GM12875 (cell line): ENCODE data around the gene ACP6.
"Not testable (repeated sequence)": the region's sequence is repeated elsewhere in the genome, so short reads cannot be mapped to it uniquely, and the experiment has no call there.

ENCODE experiments used
- H3K4me3 ChIP-seq: one replicate; pipeline ENCODE4 v1.5.1; 2011; ENCODE audit warnings: low read depth, low read length, control low read depth
- TF ChIP-seq, protein P1 (sequence below): IDR thresholded peaks from 2 replicates; pipeline ENCODE4 v1.5.1; 2011; ENCODE audit warnings: low read depth, mild to moderate bottlenecking, control low read depth, inconsistent platforms, low read length, moderate library complexity, borderline replicate concordance; ENCODE audit not compliant: insufficient read depth

ACP6 gene

DNA sequence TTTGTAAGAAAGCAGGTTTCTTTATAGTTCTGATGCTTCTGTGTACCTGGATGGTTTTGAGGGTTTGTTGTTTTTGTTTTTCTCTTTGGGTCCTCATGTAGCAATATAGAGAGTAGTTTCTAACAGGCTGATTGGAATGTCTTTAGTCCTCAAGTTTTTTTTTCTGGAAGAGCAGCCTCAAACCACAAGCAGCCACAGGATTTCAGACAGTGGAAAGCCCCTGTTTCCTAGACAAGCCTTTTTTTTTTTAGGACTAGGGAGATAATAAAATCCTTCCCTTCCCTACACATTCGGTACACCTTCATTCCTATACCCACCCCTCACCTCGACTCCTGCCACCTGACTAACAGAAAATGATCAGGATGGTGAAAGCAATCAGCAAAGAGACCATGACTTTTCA lies 47.6 kb downstream of the ACP6 start:
- TF ChIP-seq, protein P1, sequence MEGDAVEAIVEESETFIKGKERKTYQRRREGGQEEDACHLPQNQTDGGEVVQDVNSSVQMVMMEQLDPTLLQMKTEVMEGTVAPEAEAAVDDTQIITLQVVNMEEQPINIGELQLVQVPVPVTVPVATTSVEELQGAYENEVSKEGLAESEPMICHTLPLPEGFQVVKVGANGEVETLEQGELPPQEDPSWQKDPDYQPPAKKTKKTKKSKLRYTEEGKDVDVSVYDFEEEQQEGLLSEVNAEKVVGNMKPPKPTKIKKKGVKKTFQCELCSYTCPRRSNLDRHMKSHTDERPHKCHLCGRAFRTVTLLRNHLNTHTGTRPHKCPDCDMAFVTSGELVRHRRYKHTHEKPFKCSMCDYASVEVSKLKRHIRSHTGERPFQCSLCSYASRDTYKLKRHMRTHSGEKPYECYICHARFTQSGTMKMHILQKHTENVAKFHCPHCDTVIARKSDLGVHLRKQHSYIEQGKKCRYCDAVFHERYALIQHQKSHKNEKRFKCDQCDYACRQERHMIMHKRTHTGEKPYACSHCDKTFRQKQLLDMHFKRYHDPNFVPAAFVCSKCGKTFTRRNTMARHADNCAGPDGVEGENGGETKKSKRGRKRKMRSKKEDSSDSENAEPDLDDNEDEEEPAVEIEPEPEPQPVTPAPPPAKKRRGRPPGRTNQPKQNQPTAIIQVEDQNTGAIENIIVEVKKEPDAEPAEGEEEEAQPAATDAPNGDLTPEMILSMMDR: no peak
- H3K4me3 ChIP-seq: no peak overlapping the region

DNA sequence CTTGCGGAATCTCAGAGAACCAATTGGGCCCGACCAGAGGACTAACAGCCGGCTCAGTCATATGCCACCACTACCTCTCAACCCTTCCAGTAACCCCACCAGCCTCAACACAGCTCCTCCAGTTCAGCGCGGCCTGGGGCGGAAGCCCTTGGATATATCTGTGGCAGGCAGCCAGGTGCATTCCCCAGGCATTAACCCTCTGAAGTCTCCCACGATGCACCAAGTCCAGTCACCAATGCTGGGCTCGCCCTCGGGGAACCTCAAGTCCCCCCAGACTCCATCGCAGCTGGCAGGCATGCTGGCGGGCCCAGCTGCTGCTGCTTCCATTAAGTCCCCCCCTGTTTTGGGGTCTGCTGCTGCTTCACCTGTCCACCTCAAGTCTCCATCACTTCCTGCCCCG lies 49.8 kb downstream of the ACP6 start:
- TF ChIP-seq, protein P1: no peak
- H3K4me3 ChIP-seq: no peak overlapping the region

DNA sequence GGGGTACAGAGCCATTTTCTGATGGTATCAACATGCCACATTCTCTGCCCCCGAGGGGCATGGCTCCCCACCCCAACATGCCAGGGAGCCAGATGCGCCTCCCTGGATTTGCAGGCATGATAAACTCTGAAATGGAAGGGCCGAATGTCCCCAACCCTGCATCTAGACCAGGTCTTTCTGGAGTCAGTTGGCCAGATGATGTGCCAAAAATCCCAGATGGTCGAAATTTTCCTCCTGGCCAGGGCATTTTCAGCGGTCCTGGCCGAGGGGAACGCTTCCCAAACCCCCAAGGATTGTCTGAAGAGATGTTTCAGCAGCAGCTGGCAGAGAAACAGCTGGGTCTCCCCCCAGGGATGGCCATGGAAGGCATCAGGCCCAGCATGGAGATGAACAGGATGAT lies 50.6 kb downstream of the ACP6 start:
- H3K4me3 ChIP-seq: no peak overlapping the region
- TF ChIP-seq, protein P1: no peak

DNA sequence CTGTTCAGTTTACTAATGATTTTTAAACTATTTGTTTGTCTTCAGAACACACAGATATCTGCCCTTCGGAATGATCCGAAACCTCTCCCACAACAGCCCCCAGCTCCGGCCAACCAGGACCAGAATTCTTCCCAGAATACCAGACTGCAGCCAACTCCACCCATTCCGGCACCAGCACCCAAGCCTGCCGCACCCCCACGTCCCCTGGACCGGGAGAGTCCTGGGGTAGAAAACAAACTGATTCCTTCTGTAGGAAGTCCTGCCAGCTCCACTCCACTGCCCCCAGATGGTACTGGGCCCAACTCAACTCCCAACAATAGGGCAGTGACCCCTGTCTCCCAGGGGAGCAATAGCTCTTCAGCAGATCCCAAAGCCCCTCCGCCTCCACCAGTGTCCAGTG lies 51.6 kb downstream of the ACP6 start:
- no peak overlapping the region for H3K4me3 ChIP-seq
- TF ChIP-seq, protein P1: no peak

DNA sequence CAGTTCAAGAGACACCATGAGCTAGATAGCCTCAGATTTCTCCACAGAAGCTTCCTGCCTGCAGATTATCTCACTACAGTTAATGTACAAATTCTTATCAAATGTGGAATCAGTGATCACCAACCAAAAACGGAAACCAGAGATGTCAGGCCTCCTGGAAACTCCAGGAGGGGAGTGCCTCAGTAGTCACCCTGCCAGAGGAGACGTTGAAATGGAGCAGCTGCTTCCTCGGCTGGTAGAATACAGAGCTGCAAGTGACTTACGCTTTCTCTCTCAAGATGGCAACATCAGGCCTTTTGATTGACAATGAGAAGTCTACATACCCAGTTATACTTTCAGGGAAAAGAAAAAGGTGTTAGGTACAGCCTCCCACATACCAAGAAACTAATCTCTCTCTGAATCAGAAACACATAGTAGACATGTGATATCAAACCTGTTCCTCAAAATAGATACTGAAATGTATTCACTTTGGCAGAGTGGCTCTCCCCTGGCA lies 52.2 kb downstream of the ACP6 start:
- H3K4me3 ChIP-seq: no peak overlapping the region
- TF ChIP-seq, protein P1: no peak

DNA sequence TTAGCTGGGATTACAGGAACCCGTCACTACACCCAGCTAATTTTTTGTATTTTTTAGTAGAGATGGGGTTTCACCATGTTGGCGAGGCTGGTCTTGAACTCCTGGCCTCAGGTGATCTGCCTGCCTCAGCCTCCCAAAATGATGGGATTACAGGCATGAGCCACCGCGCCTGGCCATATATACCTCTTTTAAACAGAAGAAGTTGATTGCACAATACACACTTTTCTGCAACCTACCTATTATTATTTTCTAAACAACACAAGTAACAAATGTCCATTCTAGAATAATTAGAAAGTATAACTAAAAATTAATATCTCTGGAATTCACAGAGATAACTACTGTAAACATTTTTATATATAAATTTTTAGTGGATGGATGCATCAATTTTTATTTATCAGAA lies 55.4 kb downstream of the ACP6 start:
- H3K4me3 ChIP-seq: not testable (repeated sequence)

DNA sequence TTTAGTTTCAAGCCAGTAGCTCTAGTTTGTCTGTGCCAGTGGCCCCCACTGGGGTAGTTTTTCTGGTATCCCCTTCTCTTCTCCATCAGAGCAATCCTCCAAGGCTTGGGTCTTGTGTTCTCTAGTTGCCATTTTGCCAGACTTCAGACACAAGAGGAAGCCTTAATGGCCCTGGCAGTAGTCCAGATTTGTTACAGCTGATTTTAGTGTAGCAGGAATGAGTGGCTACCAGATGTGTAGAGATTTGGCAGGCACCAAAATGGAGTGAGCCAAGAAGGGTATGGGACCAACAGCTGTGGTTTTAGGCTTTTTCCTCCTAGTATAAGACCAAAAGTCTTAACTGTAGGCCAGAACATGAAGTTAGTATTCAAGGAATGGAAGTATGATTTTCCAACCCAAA lies 56.8 kb downstream of the ACP6 start:
- H3K4me3 ChIP-seq: no peak overlapping the region
- TF ChIP-seq, protein P1: no peak

DNA sequence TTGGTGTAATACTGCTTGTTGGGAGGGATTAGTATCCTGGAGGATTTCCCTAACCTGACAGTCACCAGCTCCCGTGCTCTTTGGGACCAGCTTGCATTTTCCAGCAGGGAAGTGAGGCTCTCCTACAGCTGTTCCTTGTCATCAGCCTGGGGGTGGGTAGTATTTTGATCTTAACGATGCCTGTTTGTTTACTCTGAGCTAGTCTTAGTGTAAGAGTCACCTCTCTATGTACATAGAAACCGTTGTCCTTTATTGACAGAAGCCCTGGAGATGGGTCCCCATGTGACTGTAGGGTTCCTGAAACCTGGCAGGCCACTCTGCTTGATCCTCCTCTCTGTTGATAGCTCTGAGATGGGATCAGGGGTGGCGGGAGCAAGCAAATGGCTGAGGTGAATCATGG lies 58.0 kb downstream of the ACP6 start:
- TF ChIP-seq, protein P1: no peak
- no peak overlapping the region for H3K4me3 ChIP-seq
